GM23338 (cell line): ENCODE data around the gene MIEN1. TPM values are rescaled to one million over a fixed set of nuclear protein-coding genes. Genes with fewer than 3 reads are reported as not detected.

Source experiments
- ATAC-seq: fragments of 200-7000 bp; cut with Tn5 transposase; 3 replicates; pipeline ENCODE4 v1.9.1; 2020
- DNase-seq: peaks from one replicate; pipeline ENCODE4 v3.0.0-alpha.2; 2015; ENCODE audit warnings: low spot score
- H2AFZ ChIP-seq: fragments of 200-600 bp; sonication (generic); 2 replicates; pipeline ENCODE4 v1.8.0; 2016; ENCODE audit warnings: antibody characterized with exemption, mild to moderate bottlenecking, moderate library complexity
- H3F3A ChIP-seq: fragments of 200-600 bp; sonication (generic); replicated peaks from 2 replicates; pipeline ENCODE4 v1.8.0; 2017; ENCODE audit warnings: antibody characterized with exemption, mixed run types, low read depth
- H3K27ac ChIP-seq: fragments of 200-600 bp; sonication (generic); 2 replicates; pipeline ENCODE4 v1.6.1; 2016; ENCODE audit warnings: low read depth
- H3K27me3 ChIP-seq: fragments of 200-600 bp; sonication (generic); 2 replicates; pipeline ENCODE4 v1.8.0; 2016; ENCODE audit warnings: mild to moderate bottlenecking, mixed run types, moderate library complexity; ENCODE audit not compliant: insufficient read depth
- H3K36me3 ChIP-seq: fragments of 200-600 bp; sonication (generic); 2 replicates; pipeline ENCODE4 v1.8.0; 2016; ENCODE audit warnings: mild to moderate bottlenecking; ENCODE audit not compliant: insufficient read depth
- H3K4me1 ChIP-seq: fragments of 200-600 bp; sonication (generic); 2 replicates; pipeline ENCODE4 v1.8.0; 2016; ENCODE audit warnings: mild to moderate bottlenecking, moderate library complexity; ENCODE audit not compliant: insufficient read depth
- H3K4me2 ChIP-seq: fragments of 200-600 bp; sonication (generic); 2 replicates; pipeline ENCODE4 v1.7.1; 2017; ENCODE audit warnings: mixed run types
- H3K4me3 ChIP-seq: fragments of 200-600 bp; sonication (generic); 2 replicates; pipeline ENCODE4 v1.6.1; 2016; ENCODE audit warnings: mixed run types
- H3K79me2 ChIP-seq: fragments of 200-600 bp; sonication (generic); replicated peaks from 2 replicates; pipeline ENCODE4 v1.8.0; 2017; ENCODE audit warnings: mild to moderate bottlenecking; ENCODE audit not compliant: insufficient read depth
- H3K9me2 ChIP-seq: fragments of 200-600 bp; sonication (generic); 2 replicates; pipeline ENCODE4 v1.8.0; 2017; ENCODE audit not compliant: insufficient read depth
- H4K20me1 ChIP-seq: fragments of 200-600 bp; sonication (generic); replicated peaks from 2 replicates; pipeline ENCODE4 v1.8.0; 2017; ENCODE audit warnings: mild to moderate bottlenecking; ENCODE audit not compliant: insufficient read depth
- H3K27ac Mint-ChIP-seq: 2 replicates; pipeline ENCODE4 v1.8.0; 2020; ENCODE audit warnings: inconsistent platforms, mild to moderate bottlenecking, moderate library complexity, mixed read lengths
- H3K27me3 Mint-ChIP-seq: 3 replicates; pipeline ENCODE4 v1.8.0; 2022; ENCODE audit warnings: low read depth, mild to moderate bottlenecking, moderate library complexity, mixed read lengths, inconsistent platforms; ENCODE audit not compliant: insufficient read depth, poor library complexity
- H3K36me3 Mint-ChIP-seq: 3 replicates; pipeline ENCODE4 v1.8.0; 2021; ENCODE audit warnings: low read depth, mild to moderate bottlenecking, inconsistent platforms, moderate library complexity, mixed read lengths
- H3K4me1 Mint-ChIP-seq: 3 replicates; pipeline ENCODE4 v1.8.0; 2020; ENCODE audit warnings: mild to moderate bottlenecking, inconsistent platforms, mixed read lengths
- H3K4me3 Mint-ChIP-seq: 3 replicates; pipeline ENCODE4 v1.8.0; 2021; ENCODE audit warnings: moderate library complexity, mild to moderate bottlenecking, inconsistent platforms, mixed read lengths
- H3K9me3 Mint-ChIP-seq: 3 replicates; pipeline ENCODE4 v1.8.0; 2020; ENCODE audit warnings: moderate library complexity, mild to moderate bottlenecking, inconsistent platforms, mixed read lengths
- CREB1 ChIP-seq: fragments of 250-450 bp; sonication (Bioruptor Pico); IDR thresholded peaks from 2 replicates; pipeline ENCODE4 v1.5.0; 2020; ENCODE audit warnings: low read depth, mild to moderate bottlenecking, moderate library complexity
- ETS1 ChIP-seq: IDR thresholded peaks from 2 replicates; pipeline ENCODE4 v1.6.1; 2016; ENCODE audit warnings: antibody characterized with exemption
- EZH2phosphoT487 ChIP-seq: fragments of 200-600 bp; sonication (generic); IDR thresholded peaks from one replicate; pipeline ENCODE4 v1.8.1; 2018; ENCODE audit warnings: antibody characterized with exemption; ENCODE audit not compliant: unreplicated experiment
- POLR2AphosphoS5 ChIP-seq: IDR thresholded peaks from 2 replicates; pipeline ENCODE4 v1.6.1; 2016; ENCODE audit warnings: antibody characterized with exemption, low read depth
- ZNF331 ChIP-seq: fragments of 250-450 bp; sonication (Bioruptor Pico); IDR thresholded peaks from 2 replicates; pipeline ENCODE4 v1.5.0; 2020; ENCODE audit warnings: low read depth, mild to moderate bottlenecking, moderate library complexity
- polyA plus RNA-seq: library from polyadenylated mRNA; unstranded; fragments of >200 nt; fragmentation: Nextera tagmentation; extraction: Ambion mirVana; gene quantifications from 2 replicates; pipeline ENCODE4 v1.2.1, GENCODE V29; 2016
- total RNA-seq: library from RNA; depleted of rRNA; stranded (reverse); fragments of >200 nt; shearing (Covaris generic); gene quantifications from 2 replicates; pipeline ENCODE4 v1.2.3, GENCODE V29; 2014
- TF ChIP-seq, protein P1 (sequence below), 2 experiments: fragments of 200-600 bp in 1 of 2; sonication (generic) in 1 of 2; conservative IDR thresholded peaks; 2 replicates each; pipeline versions ENCODE4 v1.5.1 to v1.6.1; 2016 to 2017; ENCODE audit warnings: antibody characterized with exemption in 2 of 2, low read depth in 2 of 2, mild to moderate bottlenecking in 2 of 2, moderate library complexity in 1 of 2
- TF ChIP-seq, protein P2 (sequence below): fragments of 250-450 bp; sonication (Bioruptor Pico); IDR thresholded peaks from 2 replicates; pipeline ENCODE4 v1.5.0; 2020; ENCODE audit warnings: mild to moderate bottlenecking, moderate library complexity

The MIEN1 gene
- total and polyA plus RNA-seq, 2 experiments from 2014 or later = 37.1 to 91.8 TPM

GRCh38 chr17:39716073-39716818, 14.1 kb downstream of the MIEN1 start:
- no peaks in the 10 kb centered on the region for H3K4me1 ChIP-seq
- no peak overlapping the region for H3K27ac ChIP-seq
- H3K4me3 Mint-ChIP-seq = no peak overlapping the region
- DNase-seq (no peak), ATAC-seq (no peak)
- H3K4me1 Mint-ChIP-seq = no peaks in the 10 kb centered on the region
- H3K79me2 ChIP-seq = no peaks in the 10 kb centered on the region
- TF ChIP-seq, protein P1, sequence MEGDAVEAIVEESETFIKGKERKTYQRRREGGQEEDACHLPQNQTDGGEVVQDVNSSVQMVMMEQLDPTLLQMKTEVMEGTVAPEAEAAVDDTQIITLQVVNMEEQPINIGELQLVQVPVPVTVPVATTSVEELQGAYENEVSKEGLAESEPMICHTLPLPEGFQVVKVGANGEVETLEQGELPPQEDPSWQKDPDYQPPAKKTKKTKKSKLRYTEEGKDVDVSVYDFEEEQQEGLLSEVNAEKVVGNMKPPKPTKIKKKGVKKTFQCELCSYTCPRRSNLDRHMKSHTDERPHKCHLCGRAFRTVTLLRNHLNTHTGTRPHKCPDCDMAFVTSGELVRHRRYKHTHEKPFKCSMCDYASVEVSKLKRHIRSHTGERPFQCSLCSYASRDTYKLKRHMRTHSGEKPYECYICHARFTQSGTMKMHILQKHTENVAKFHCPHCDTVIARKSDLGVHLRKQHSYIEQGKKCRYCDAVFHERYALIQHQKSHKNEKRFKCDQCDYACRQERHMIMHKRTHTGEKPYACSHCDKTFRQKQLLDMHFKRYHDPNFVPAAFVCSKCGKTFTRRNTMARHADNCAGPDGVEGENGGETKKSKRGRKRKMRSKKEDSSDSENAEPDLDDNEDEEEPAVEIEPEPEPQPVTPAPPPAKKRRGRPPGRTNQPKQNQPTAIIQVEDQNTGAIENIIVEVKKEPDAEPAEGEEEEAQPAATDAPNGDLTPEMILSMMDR (conservative IDR thresholded peaks at IDR 0.05; ENCODE audit: low read depth in 2 of 2) = no peak
- TF ChIP-seq ZNF331 (CRISPR knock-in tag) = no peak
- peaks cover 20% of the 10 kb centered on the region for H3K27me3 Mint-ChIP-seq
- peaks cover 36% of the 10 kb centered on the region for H3K36me3 ChIP-seq
- no peak overlapping the region for H3K27ac Mint-ChIP-seq
- no peaks in the 10 kb centered on the region for H3K27me3 ChIP-seq
- no peak overlapping the region for H2AFZ ChIP-seq
- no peak overlapping the region for H3K4me3 ChIP-seq
- H3K9me2 ChIP-seq = no peaks in the 10 kb centered on the region
- no peak overlapping the region for H3K4me2 ChIP-seq
- peaks cover 89% of the 10 kb centered on the region for H3K36me3 Mint-ChIP-seq
- H3K9me3 Mint-ChIP-seq = no peaks in the 10 kb centered on the region
- H3F3A ChIP-seq = peaks cover 9% of the 10 kb centered on the region; the same call in 1 of the 2 replicates
- peaks cover 10% of the 10 kb centered on the region for H4K20me1 ChIP-seq

DNA sequence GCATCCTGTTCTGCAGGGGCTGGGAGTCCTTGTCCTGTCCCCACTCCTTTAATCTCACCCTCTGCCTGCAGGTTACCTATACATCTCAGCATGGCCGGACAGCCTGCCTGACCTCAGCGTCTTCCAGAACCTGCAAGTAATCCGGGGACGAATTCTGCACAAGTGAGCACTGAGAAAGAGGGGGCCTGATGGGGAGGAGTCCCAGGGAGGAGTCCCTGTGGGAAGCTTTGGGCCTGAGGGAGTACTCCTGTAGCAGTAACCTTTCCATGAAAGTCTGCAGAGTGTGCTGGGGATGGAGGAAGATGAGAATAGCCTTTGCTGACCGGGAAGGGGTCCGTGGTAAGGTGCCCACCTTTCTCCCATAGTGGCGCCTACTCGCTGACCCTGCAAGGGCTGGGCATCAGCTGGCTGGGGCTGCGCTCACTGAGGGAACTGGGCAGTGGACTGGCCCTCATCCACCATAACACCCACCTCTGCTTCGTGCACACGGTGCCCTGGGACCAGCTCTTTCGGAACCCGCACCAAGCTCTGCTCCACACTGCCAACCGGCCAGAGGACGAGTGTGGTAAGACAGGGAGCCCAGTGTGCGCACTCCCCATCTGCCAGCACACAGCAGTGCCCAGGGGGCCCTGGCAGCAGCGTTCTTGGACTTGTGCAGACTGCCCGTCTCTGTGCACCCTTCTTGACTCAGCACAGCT, 14.8 kb downstream of the MIEN1 start:
- H3K27me3 Mint-ChIP-seq = peaks cover 20% of the 10 kb centered on the region
- no peaks in the 10 kb centered on the region for H3K27me3 ChIP-seq
- no peaks in the 10 kb centered on the region for H3K9me3 Mint-ChIP-seq
- ATAC-seq (no peak), DNase-seq (no peak)
- H3K4me1 Mint-ChIP-seq = no peaks in the 10 kb centered on the region
- peaks cover 10% of the 10 kb centered on the region for H4K20me1 ChIP-seq
- H3F3A ChIP-seq = peaks cover 9% of the 10 kb centered on the region; the same call in 1 of the 2 replicates
- no peaks in the 10 kb centered on the region for H3K4me1 ChIP-seq
- H3K27ac ChIP-seq = no peak overlapping the region
- H2AFZ ChIP-seq = no peak overlapping the region
- H3K4me3 Mint-ChIP-seq = no peak overlapping the region
- H3K4me3 ChIP-seq = no peak overlapping the region
- no peaks in the 10 kb centered on the region for H3K79me2 ChIP-seq
- H3K4me2 ChIP-seq = no peak overlapping the region
- peaks cover 43% of the 10 kb centered on the region for H3K36me3 ChIP-seq
- peaks cover 91% of the 10 kb centered on the region for H3K36me3 Mint-ChIP-seq
- H3K27ac Mint-ChIP-seq = no peak overlapping the region
- H3K9me2 ChIP-seq = no peaks in the 10 kb centered on the region
- TF ChIP-seq ETS1 (no peak), CREB1 (CRISPR knock-in tag) (no peak), POLR2AphosphoS5 (no peak), EZH2phosphoT487 (no peak), ZNF331 (CRISPR knock-in tag) (no peak)
- TF ChIP-seq, protein P2, sequence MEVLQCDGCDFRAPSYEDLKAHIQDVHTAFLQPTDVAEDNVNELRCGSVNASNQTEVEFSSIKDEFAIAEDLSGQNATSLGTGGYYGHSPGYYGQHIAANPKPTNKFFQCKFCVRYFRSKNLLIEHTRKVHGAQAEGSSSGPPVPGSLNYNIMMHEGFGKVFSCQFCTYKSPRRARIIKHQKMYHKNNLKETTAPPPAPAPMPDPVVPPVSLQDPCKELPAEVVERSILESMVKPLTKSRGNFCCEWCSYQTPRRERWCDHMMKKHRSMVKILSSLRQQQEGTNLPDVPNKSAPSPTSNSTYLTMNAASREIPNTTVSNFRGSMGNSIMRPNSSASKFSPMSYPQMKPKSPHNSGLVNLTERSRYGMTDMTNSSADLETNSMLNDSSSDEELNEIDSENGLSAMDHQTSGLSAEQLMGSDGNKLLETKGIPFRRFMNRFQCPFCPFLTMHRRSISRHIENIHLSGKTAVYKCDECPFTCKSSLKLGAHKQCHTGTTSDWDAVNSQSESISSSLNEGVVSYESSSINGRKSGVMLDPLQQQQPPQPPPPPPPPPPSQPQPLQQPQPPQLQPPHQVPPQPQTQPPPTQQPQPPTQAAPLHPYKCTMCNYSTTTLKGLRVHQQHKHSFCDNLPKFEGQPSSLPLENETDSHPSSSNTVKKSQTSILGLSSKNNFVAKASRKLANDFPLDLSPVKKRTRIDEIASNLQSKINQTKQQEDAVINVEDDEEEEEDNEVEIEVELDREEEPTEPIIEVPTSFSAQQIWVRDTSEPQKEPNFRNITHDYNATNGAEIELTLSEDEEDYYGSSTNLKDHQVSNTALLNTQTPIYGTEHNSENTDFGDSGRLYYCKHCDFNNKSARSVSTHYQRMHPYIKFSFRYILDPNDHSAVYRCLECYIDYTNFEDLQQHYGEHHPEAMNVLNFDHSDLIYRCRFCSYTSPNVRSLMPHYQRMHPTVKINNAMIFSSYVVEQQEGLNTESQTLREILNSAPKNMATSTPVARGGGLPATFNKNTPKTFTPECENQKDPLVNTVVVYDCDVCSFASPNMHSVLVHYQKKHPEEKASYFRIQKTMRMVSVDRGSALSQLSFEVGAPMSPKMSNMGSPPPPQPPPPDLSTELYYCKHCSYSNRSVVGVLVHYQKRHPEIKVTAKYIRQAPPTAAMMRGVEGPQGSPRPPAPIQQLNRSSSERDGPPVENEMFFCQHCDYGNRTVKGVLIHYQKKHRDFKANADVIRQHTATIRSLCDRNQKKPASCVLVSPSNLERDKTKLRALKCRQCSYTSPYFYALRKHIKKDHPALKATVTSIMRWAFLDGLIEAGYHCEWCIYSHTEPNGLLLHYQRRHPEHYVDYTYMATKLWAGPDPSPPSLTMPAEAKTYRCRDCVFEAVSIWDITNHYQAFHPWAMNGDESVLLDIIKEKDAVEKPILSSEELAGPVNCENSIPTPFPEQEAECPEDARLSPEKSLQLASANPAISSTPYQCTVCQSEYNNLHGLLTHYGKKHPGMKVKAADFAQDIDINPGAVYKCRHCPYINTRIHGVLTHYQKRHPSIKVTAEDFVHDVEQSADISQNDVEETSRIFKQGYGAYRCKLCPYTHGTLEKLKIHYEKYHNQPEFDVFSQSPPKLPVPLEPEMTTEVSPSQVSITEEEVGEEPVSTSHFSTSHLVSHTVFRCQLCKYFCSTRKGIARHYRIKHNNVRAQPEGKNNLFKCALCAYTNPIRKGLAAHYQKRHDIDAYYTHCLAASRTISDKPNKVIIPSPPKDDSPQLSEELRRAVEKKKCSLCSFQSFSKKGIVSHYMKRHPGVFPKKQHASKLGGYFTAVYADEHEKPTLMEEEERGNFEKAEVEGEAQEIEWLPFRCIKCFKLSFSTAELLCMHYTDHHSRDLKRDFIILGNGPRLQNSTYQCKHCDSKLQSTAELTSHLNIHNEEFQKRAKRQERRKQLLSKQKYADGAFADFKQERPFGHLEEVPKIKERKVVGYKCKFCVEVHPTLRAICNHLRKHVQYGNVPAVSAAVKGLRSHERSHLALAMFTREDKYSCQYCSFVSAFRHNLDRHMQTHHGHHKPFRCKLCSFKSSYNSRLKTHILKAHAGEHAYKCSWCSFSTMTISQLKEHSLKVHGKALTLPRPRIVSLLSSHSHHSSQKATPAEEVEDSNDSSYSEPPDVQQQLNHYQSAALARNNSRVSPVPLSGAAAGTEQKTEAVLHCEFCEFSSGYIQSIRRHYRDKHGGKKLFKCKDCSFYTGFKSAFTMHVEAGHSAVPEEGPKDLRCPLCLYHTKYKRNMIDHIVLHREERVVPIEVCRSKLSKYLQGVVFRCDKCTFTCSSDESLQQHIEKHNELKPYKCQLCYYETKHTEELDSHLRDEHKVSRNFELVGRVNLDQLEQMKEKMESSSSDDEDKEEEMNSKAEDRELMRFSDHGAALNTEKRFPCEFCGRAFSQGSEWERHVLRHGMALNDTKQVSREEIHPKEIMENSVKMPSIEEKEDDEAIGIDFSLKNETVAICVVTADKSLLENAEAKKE (CRISPR knock-in tag) = no peak
- TF ChIP-seq, protein P1 (conservative IDR thresholded peaks at IDR 0.05; ENCODE audit: low read depth in 2 of 2) = no peak
